ENCODE data around the gene PBX2.

- no peak for TF ChIP-seq EZH2 (IDR thresholded peaks at IDR 0.05; ENCODE audit: borderline replicate concordance, low read depth, low read length, severe bottlenecking)
- no peak for TF ChIP-seq CTCF (IDR thresholded peaks at IDR 0.05; ENCODE audit: borderline replicate concordance, extremely low read depth, low read length, poor library complexity, severe bottlenecking)
These were observed 28.2 kb upstream of the PBX2 start for GRCh38 chr6:32218167-32218566.

Data from DND-41 (cell line).